GM18870 (cell line): ENCODE measurements around the gene LYPD1.

Source experiments
- ATAC-seq: cut with Tn5 transposase; IDR thresholded peaks from one replicate; pipeline ENCODE4 v1.9.1; 2021; ENCODE audit warnings: moderate library complexity; ENCODE audit not compliant: unreplicated experiment

The LYPD1 gene

DNA sequence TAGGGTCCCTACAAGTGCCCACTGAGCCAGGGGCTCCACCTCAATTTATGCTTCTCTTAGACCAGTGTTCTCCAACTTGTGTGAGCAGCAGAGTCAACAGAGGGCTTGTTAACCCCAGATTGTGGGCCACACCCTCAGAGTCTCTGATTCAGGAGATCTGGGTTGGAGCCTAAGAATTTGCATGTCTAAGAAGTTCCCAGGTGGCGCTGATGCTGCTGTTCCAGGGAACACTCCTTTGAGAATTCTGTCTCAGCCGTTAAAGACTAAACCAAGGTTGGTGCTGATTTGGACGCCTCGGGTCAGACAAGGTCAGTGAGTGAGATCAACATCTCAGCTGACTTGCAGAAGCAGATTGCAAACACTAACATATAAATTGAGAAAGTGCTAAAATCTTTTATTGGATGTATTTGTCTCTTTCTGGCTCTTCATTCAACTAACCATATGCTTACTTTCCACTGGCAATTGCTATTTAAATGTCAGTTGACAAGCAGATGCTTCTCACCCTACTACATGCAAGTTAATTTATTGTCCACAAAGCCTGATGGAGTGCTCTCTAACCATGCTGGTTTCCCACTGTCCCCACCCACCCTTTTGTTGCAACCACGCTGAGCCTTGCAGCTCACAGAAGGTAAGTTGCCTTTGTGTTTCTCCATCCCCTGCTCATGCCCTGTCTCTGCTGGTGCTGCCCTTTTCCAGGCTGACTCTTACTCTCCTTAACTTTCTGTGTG is 31.5 kb downstream of the LYPD1 start:
- no peak for ATAC-seq

DNA sequence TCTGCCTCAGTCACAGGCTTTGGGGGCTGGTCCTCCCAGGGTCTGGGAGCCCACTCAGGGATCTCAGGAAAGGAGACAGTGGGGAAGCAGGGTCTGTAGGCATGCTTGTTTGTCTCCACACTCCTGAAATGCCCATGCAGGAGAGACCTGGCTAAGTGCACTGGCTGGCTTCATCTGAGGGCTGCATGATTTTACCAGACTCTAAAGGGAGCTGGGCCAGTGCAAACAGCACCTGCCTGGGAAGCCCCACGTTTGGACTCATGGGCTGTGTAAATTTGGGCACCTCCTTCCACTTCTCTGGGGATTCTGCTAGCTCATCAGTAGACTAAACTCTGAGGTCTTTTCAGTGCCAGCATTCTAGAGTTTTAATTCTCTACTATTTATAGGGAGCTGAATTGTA is 33.7 kb downstream of the LYPD1 start:
- ATAC-seq = no peak

DNA sequence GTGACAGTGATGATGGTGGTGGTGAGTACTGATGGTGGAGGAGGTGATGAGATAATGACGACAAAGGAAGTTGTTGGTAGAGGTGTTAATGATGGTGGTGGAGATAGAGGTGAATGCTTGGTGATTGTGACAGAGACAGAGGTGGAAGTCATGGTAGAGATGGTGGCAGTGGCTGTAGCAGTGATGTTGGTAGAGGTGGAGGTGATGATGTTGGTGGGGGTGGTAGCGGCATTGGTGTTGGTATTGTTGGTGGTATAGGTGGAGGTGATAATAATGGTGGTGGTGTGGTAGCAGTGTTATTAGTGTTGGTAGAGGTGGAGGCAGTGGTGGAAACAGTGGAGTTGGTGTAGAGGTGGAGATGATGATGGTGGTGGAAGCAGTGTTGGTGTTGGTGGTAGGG is 36.4 kb downstream of the LYPD1 start:
- ATAC-seq = no peak

GRCh38 chr2:132632000-132632649 is 37.9 kb downstream of the LYPD1 start:
- ATAC-seq = no peak

GRCh38 chr2:132627536-132627935 is 42.5 kb downstream of the LYPD1 start:
- ATAC-seq = no peak

DNA sequence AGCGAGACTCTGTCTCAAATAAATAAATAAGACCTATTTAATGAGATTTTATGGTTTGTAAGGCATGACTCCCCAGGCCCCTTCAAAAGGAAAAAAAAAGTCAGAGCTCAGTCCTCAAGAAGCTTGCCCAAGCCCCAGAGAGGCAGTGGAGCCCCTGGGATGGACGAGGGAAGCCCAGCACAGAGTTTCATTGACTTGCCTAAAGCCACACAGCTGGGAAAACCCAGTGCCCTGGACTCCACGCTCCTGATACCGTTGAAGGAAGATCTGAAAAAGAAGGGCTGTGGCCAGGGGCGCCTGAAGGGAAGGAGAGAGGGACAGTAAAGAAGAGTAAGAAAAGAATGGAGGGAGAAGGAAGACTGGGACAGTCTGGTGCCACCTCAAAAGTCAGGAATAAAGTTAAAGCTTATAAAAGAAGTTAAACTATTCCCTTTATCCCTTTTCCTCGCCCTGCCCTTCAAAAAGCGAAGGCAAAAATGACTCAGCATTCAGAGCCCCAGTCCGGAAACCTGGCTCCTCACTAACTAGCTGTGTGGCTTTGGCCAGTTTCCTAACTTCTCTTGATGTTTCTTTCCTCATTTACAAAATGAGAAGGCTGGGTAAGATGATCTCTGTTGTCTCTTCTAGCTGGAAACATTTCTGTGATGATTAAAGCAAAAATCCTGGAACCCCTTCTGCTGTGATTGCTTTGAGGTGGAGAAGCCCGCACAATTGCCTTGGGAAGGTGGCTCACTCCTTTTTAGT is 46.7 kb downstream of the LYPD1 start:
- no peak for ATAC-seq

GRCh38 chr2:132621131-132621875 is 48.7 kb downstream of the LYPD1 start:
- no peak for ATAC-seq

GRCh38 chr2:132620115-132620514 is 49.9 kb downstream of the LYPD1 start:
- ATAC-seq = no peak

DNA sequence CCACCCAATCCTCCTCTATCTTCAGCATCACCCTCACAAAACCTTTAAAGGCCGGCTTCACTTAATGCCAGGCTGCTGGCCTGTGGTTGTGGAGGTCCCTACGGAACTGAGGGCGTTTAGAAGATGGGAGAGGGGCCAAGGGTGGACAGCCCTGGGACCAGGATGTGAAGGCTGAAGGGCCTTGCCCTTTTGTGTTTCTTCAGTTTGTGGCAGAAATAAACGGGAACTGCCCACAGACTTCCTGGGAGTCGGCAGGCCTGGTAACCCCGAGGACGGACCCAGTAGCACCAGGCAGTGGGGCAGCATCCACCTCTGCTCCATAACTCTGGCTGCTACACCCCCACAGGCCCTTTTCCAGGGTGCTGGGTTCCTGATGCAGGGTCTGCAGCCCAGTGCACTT is 51.3 kb downstream of the LYPD1 start:
- ATAC-seq = no peak

DNA sequence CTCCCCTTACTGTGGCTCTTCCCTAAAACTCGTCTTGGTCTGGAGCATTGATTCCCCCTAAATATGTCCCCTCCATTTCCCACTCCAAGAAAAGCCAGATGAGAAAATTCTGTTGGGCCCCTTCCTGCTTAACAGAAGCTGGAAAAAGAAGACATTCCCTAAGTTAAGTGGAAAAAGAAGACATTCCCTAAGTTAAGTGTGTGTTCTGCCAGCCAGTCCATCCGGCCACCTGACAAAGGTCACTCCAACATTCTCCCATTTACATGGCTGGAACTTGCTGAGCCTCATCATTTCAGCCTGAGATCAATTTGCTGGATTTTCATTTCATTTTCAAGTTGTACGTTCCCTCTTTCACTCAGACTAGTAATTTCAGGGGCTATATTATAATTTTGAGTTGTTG is 52.0 kb downstream of the LYPD1 start:
- no peak for ATAC-seq

GRCh38 chr2:132615329-132616085 is 54.5 kb downstream of the LYPD1 start:
- ATAC-seq = no peak

DNA sequence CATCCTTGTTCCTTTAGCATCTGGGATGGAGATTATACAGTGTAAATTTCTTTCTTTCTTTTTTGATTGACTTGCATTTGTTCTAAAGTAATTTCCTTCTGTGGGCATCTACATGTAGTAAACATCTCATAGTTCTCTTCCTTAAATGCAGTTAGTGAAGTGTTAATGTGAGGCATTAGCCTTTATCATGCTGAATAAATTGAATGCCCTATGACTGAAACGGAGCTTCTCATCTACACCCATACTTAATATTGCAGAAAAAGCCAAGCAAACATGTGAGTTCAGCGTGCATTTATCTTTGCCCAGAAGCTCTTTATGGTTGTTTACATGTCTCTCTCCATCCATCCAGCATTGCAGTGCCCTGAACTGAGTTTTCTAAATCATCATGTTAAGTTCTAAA is 58.3 kb downstream of the LYPD1 start:
- no peak for ATAC-seq

GRCh38 chr2:132609101-132609890 is 60.7 kb downstream of the LYPD1 start:
- ATAC-seq = no peak

- ATAC-seq = no peak
Measured at GRCh38 chr2:132608311-132608710, 61.7 kb downstream of the LYPD1 start.

DNA sequence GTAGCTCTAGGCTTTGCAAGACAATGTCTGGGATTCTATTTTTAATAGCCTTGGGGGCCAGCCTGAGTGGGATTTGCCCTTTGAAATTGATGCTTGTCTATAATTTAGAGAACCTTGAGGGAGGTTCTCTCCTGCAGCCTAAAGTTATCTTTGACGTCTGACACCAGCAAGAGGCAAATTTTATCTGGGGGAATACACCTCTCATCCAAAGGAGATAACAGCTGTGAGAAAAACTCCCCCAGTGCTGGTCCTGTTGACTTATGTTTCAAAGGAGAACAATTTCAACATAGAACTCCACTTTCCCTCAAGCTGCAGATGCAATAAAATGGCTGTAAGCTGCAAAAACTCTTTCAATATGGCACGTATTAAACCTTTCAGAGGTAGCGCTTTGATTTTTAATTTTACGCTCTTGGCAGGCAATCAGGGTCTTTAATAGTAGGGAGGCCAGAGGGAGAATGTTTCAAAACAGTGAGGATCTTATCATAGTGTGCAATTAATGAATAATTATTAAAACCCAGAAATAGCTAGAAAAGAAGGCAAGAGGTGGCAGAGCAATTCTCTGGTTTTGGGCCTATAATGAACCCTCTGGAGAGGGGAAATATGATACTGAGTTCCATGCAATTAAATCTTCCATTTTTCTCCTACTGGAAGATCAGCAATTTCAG is 62.4 kb downstream of the LYPD1 start:
- ATAC-seq = no peak

GRCh38 chr2:132606649-132607048 is 63.4 kb downstream of the LYPD1 start:
- ATAC-seq = no peak

DNA sequence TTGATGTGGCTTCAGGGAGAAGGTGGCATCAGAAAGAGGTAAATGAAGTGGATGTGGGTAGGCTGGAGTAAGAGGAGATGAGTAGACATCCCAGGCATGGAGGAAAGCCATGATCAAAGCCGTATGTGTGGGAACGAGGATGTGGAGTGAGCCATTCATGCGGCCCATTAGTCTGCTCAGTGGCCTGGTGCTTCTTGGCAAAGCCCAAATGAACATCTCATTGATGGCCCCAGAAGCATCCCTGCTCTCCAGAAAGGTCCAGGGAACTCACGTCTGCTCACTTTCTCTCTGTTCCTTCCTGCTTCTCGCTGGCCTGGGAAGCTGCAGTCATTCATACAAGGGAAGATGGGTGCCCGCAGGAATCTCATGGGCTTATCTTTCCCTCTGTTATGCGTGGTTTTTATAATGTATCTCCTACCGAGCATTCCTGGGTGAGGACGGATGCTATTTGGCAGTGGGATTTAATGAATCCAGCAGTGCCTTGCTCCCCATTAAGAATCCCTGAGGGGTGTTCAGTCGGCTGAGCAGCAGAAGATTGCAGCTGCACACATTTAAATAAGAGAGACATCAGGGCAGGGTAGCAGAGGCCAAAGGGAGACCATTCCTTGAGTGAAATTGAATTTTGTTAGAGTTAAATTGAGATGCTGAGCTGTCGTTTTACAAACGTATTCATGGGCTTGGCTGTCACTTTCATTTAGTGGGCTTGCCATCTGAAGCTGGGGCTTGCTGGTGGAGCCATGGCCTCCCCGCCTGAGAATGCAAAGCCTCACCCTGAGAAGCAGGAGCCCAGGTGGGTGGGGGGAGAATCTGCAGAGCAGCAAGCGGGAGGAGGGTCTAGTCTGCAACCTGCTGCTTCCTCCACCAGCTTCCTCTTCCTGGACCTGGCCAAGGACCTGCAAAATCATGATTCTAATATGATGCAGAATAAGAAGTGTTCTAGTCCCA is 64.5 kb downstream of the LYPD1 start:
- no peak for ATAC-seq

- ATAC-seq = no peak
Measured at GRCh38 chr2:132604561-132604960, 65.4 kb downstream of the LYPD1 start.
